IMR-90 (cell line): Measurements from ENCODE around the gene SLC25A24. TPM values are rescaled to one million over a fixed set of nuclear protein-coding genes. Genes with fewer than 3 reads are reported as not detected.
"Not testable (repeated sequence)": the region's sequence is repeated elsewhere in the genome, so short reads cannot be mapped to it uniquely, and the experiment has no call there.

Experiments
- ATAC-seq: fragments of 200-7000 bp; cut with Tn5 transposase; 2 replicates; pipeline ENCODE4 v1.9.1; 2020; ENCODE audit warnings: low read depth, mild to moderate bottlenecking, moderate library complexity
- BruUV-seq: library from RNA; stranded (reverse); fragments of 400-500 nt; replicated peaks from 2 replicates; lab custom pipeline; 2021; lab: Mats Ljungman, UMichigan
- CTCF ChIA-PET: fragments of 300-600 bp; formaldehyde crosslinking; extraction: SDS; loops from one replicate; lab custom pipeline; 2021; ENCODE audit warnings: antibody characterized with exemption; lab: Yijun Ruan, JAX
- POLR2A ChIA-PET: fragments of 300-600 bp; sonication (Branson Sonifier 250); formaldehyde crosslinking; loops from one replicate; lab custom pipeline; 2022; ENCODE audit warnings: antibody characterized with exemption; ENCODE audit not compliant: unreplicated experiment; lab: Charles Lee
- DNase-seq: peaks from one replicate; pipeline ENCODE4 v3.0.0; 2013
- H2AFZ ChIP-seq: replicated peaks from 2 replicates; pipeline ENCODE3; 2013; ENCODE audit warnings: low read length, mild to moderate bottlenecking; ENCODE audit not compliant: poor library complexity
- H2AK5ac ChIP-seq: 2 replicates; pipeline ENCODE4 v1.6.1; 2013; ENCODE audit warnings: low read depth, low read length, inconsistent platforms
- H2AK9ac ChIP-seq: replicated peaks from 2 replicates; pipeline ENCODE3; 2013; ENCODE audit warnings: mild to moderate bottlenecking, low read depth, low read length, moderate library complexity; ENCODE audit not compliant: poor library complexity
- H2BK120ac ChIP-seq: 2 replicates; pipeline ENCODE4 v1.6.1; 2013; ENCODE audit warnings: low read depth, low read length, inconsistent platforms
- H2BK15ac ChIP-seq: 3 replicates; pipeline ENCODE4 v1.6.1; 2013; ENCODE audit warnings: low read depth, low read length, inconsistent platforms
- H2BK20ac ChIP-seq: 2 replicates; pipeline ENCODE4 v1.6.1; 2013; ENCODE audit warnings: low read depth, mild to moderate bottlenecking, inconsistent platforms, low read length, moderate library complexity
- H2BK5ac ChIP-seq: 2 replicates; pipeline ENCODE4 v1.6.1; 2013; ENCODE audit warnings: mild to moderate bottlenecking, low read depth, low read length, inconsistent platforms; ENCODE audit not compliant: poor library complexity, severe bottlenecking
- H3K14ac ChIP-seq: replicated peaks from 2 replicates; pipeline ENCODE4 v1.6.1; 2013; ENCODE audit warnings: low read depth, low read length, inconsistent platforms
- H3K18ac ChIP-seq: 2 replicates; pipeline ENCODE4 v1.6.1; 2013; ENCODE audit warnings: low read depth, low read length, control low read depth
- H3K23ac ChIP-seq: 2 replicates; pipeline ENCODE4 v1.6.1; 2013; ENCODE audit warnings: low read depth, low read length, inconsistent platforms
- H3K27ac ChIP-seq: 2 replicates; pipeline ENCODE4 v1.5.1; 2013; ENCODE audit warnings: mild to moderate bottlenecking, control low read depth, low read length; ENCODE audit not compliant: insufficient read depth
- H3K27me3 ChIP-seq: 2 replicates; pipeline ENCODE4 v1.6.1; 2013; ENCODE audit warnings: low read length; ENCODE audit not compliant: control insufficient read depth, insufficient read depth
- H3K36me3 ChIP-seq: 2 replicates; pipeline ENCODE4 v1.6.1; 2013; ENCODE audit warnings: low read length, mixed read lengths; ENCODE audit not compliant: control insufficient read depth, insufficient read depth
- H3K4ac ChIP-seq: 2 replicates; pipeline ENCODE4 v1.6.1; 2013; ENCODE audit warnings: low read depth, low read length, inconsistent platforms
- H3K4me1 ChIP-seq: 2 replicates; pipeline ENCODE4 v1.6.1; 2013; ENCODE audit warnings: low read length, mixed read lengths; ENCODE audit not compliant: control insufficient read depth, insufficient read depth
- H3K4me2 ChIP-seq: 2 replicates; pipeline ENCODE4 v1.6.1; 2013; ENCODE audit warnings: low read depth, mild to moderate bottlenecking, control low read depth, low read length, moderate library complexity
- H3K4me3 ChIP-seq: 2 replicates; pipeline ENCODE4 v1.5.1; 2013; ENCODE audit warnings: low read depth, mild to moderate bottlenecking, control low read depth, low read length, moderate library complexity; ENCODE audit not compliant: insufficient read depth
- H3K56ac ChIP-seq: 2 replicates; pipeline ENCODE4 v1.6.1; 2013; ENCODE audit warnings: low read length, inconsistent platforms; ENCODE audit not compliant: insufficient read depth; ENCODE audit errors: extremely low read depth
- H3K79me1 ChIP-seq, 2 experiments: 2 replicates each; pipeline ENCODE4 v1.6.1; 2013; ENCODE audit warnings: low read length in 2 of 2, inconsistent platforms in 1 of 2, low read depth in 1 of 2
- H3K9ac ChIP-seq: 2 replicates; pipeline ENCODE4 v1.6.1; 2013; ENCODE audit warnings: low read depth, low read length, control low read depth
- H3K9me1 ChIP-seq: 2 replicates; pipeline ENCODE4 v1.6.1; 2013; ENCODE audit warnings: low read length, inconsistent platforms; ENCODE audit not compliant: insufficient read depth
- H3K9me3 ChIP-seq: 2 replicates; pipeline ENCODE4 v1.6.1; 2013; ENCODE audit warnings: low read length; ENCODE audit not compliant: control insufficient read depth, insufficient read depth
- H4K20me1 ChIP-seq: 2 replicates; pipeline ENCODE4 v1.6.1; 2013; ENCODE audit warnings: low read length, inconsistent platforms; ENCODE audit not compliant: insufficient read depth
- H4K5ac ChIP-seq: 2 replicates; pipeline ENCODE4 v1.6.1; 2013; ENCODE audit warnings: mild to moderate bottlenecking, low read depth, low read length, control low read depth
- H4K8ac ChIP-seq, 2 experiments: 2 replicates each; pipeline ENCODE4 v1.6.1; 2013; ENCODE audit warnings: low read depth in 2 of 2, low read length in 2 of 2, control low read depth in 1 of 2, inconsistent platforms in 1 of 2
- H4K91ac ChIP-seq: 2 replicates; pipeline ENCODE4 v1.6.1; 2013; ENCODE audit warnings: low read depth, low read length, inconsistent platforms; ENCODE audit not compliant: insufficient read depth
- CEBPB ChIP-seq: IDR thresholded peaks from 2 replicates; pipeline ENCODE4 v1.6.1; 2012; ENCODE audit warnings: low read depth, low read length, improper control_type of control experiment
- MAZ ChIP-seq: IDR thresholded peaks from 2 replicates; pipeline ENCODE4 v1.6.1; 2012; ENCODE audit warnings: low read depth, mild to moderate bottlenecking, low read length, improper control_type of control experiment, moderate library complexity, borderline replicate concordance
- MXI1 ChIP-seq: IDR thresholded peaks from 2 replicates; pipeline ENCODE4 v1.6.1; 2012; ENCODE audit warnings: low read depth, mild to moderate bottlenecking, low read length, moderate library complexity, borderline replicate concordance
- NFE2L2 ChIP-seq: fragments of 150-350 bp; IDR thresholded peaks from 2 replicates; pipeline ENCODE4 v1.6.1; 2016; ENCODE audit warnings: low read depth, mild to moderate bottlenecking, low read length
- RFX5 ChIP-seq: IDR thresholded peaks from 2 replicates; pipeline ENCODE4 v1.8.0; 2012; ENCODE audit warnings: low read depth, mild to moderate bottlenecking, low read length, moderate library complexity
- WGBS, 2 experiments: methylation state at CpG; one replicate each; pipeline versions ENCODE4 v1.1.5 to v1.1.7; 2013; ENCODE audit warnings: missing lambda C conversion rate in 2 of 2; ENCODE audit not compliant: insufficient read length in 1 of 2; ENCODE audit errors: extremely low coverage in 2 of 2; 5-methylcytosine and 5-hydroxymethylcytosine counted together
- dilution Hi-C: fragments of 300-500 bp; cut with HindIII; formaldehyde crosslinking; loops from one replicate; pipeline ENCODE4 v1.14.3; 2018; ENCODE audit warnings: low sequenced_read_pairs; ENCODE audit not compliant: unreplicated experiment
- in situ Hi-C: fragments of 300-500 bp; cut with MboI; formaldehyde crosslinking; loops from 3 replicates; pipeline ENCODE4 v1.14.3; 2019; ENCODE audit warnings: low sequenced_read_pairs, inconsistent platforms, mixed read lengths
- intact Hi-C: fragments of 100-400 bp; cut with micrococcal nuclease; formaldehyde crosslinking; loops from 2 replicates; pipeline ENCODE4 v1.10.0; 2022
- polyA plus RNA-seq, 3 experiments: library from polyadenylated mRNA; depleted of rRNA; stranded (reverse); fragments of >200 nt; gene quantifications; 2 replicates each; pipeline ENCODE4 v1.2.3, GENCODE V29; 2012; ENCODE audit warnings: low replicate concordance in 1 of 3
- total RNA-seq: library from RNA; depleted of rRNA; stranded (reverse); fragments of >200 nt; gene quantifications from 2 replicates; pipeline ENCODE4 v1.2.3, GENCODE V29; 2012
- TF ChIP-seq, protein P1 (sequence below): conservative IDR thresholded peaks from 2 replicates; pipeline ENCODE4 v1.5.1; 2012; ENCODE audit warnings: mild to moderate bottlenecking, low read depth, low read length, improper control_type of control experiment

Gene SLC25A24
- total and polyA plus RNA-seq, 2 of the 4 experiments (the other 2 are of a cell fraction) = 19.4 to 20.4 TPM

DNA sequence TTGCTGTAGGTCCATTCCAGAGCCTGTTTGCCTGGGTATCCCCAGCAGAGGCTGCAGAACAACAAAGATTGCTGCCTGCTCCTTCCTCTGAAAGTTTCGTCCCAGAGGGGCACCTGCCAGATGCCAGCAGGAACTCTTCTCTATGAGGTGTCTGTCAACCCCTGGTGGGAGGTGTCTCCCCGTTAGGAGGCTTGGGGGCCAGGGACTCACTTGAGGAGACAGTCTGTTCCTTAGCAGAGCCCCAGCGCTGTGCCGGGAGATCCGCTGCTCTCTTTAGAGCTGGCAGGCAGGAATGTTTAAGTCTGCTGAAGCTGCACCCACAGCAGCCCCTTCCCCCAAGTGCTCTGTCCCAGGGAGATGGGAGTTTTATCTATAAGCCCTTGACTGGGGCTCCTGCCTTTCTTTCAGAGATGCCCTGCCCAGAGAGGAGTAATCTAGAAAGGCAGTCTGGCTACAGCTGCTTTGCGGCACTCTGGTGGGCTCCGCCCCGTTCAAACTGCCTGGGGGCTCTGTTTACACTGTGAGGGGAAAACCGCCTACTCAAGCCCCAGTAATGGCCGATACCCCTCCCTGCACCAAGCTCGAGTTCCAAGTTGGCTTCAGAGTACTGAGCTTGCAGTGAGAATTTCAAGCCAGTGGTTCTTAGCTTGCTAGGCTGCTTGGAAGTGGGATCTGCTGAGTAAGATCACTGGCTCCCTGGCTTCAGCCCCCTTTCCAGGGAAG lies 8.7 kb upstream of the SLC25A24 start:
- WGBS, 2 experiments = no CpG with 5 or more reads among the region's 11 CpGs
- H2AFZ ChIP-seq = peak overlapping the region; percentile 14
- intact Hi-C loops = loop anchor here (10.0 kb wide), 1 partner anchor 424 kb away; no protein-coding TSS in a partner anchor
- H4K91ac ChIP-seq = no peak overlapping the region
- H3K4me2 ChIP-seq = no peak overlapping the region
- H3K9me3 ChIP-seq = no peaks in the 10 kb centered on the region
- H2AK5ac ChIP-seq = no peak overlapping the region
- no peak overlapping the region for H3K4me3 ChIP-seq
- ATAC-seq = 0 out of 2 replicates have a peak, but pooled peaks have one; percentile 29
- H3K9ac ChIP-seq = no peak overlapping the region
- H4K20me1 ChIP-seq = no peaks in the 10 kb centered on the region
- no peak overlapping the region for H3K18ac ChIP-seq
- H4K8ac ChIP-seq = no peak overlapping the region
- no peak overlapping the region for H3K14ac ChIP-seq
- no TSS peak for BruUV-seq
- H3K9me1 ChIP-seq = no peaks in the 10 kb centered on the region
- H3K27me3 ChIP-seq = peaks cover 19% of the 10 kb centered on the region
- no peaks in the 10 kb centered on the region for H3K4me1 ChIP-seq
- no peak overlapping the region for H2BK5ac ChIP-seq
- no peak overlapping the region for H2AK9ac ChIP-seq
- in situ Hi-C loops = no loop called here
- H2BK15ac ChIP-seq = no peak overlapping the region
- no peak overlapping the region for H3K23ac ChIP-seq
- H2BK20ac ChIP-seq = no peak overlapping the region
- H3K4ac ChIP-seq = no peak overlapping the region
- H3K27ac ChIP-seq = no peak overlapping the region
- DNase-seq = no peak
- TF ChIP-seq, protein P1, sequence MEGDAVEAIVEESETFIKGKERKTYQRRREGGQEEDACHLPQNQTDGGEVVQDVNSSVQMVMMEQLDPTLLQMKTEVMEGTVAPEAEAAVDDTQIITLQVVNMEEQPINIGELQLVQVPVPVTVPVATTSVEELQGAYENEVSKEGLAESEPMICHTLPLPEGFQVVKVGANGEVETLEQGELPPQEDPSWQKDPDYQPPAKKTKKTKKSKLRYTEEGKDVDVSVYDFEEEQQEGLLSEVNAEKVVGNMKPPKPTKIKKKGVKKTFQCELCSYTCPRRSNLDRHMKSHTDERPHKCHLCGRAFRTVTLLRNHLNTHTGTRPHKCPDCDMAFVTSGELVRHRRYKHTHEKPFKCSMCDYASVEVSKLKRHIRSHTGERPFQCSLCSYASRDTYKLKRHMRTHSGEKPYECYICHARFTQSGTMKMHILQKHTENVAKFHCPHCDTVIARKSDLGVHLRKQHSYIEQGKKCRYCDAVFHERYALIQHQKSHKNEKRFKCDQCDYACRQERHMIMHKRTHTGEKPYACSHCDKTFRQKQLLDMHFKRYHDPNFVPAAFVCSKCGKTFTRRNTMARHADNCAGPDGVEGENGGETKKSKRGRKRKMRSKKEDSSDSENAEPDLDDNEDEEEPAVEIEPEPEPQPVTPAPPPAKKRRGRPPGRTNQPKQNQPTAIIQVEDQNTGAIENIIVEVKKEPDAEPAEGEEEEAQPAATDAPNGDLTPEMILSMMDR = no peak
- no peak for TF ChIP-seq NFE2L2
- TF ChIP-seq RFX5 = no peak
- no peak for TF ChIP-seq CEBPB
- TF ChIP-seq MAZ = no peak
- TF ChIP-seq MXI1 = no peak
- H3K56ac ChIP-seq = no peak overlapping the region
- H3K36me3 ChIP-seq = no peaks in the 10 kb centered on the region
- ChIA-PET CTCF (no interaction called here), POLR2A (no interaction called here)
- no peak overlapping the region for H2BK120ac ChIP-seq
- dilution Hi-C loops = no loop called here
- H4K5ac ChIP-seq = no peak overlapping the region
- H3K79me1 ChIP-seq = no peaks in the 10 kb centered on the region

DNA sequence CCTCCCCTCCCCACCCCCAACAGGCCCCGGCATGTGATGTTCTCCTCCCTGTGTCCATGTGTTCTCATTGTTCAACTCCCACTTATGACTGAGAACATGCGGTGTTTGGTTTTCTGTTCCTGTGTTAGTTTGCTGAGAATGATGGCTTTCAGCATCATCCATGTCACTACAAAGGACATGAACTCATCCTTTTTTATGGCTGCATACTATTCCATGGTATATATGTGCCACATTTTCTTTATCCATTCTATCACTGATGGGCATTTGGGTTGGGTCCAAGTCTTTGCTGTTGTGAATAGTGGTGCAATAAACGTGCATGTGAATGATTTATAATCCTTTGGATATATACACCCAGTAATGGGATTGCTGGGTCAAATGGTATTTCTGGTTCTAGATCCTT lies 3.4 kb upstream of the SLC25A24 start:
- H3K36me3 ChIP-seq, H3K27me3 ChIP-seq, H2AFZ ChIP-seq, H3K14ac ChIP-seq, H2BK20ac ChIP-seq, H3K4me2 ChIP-seq, H4K20me1 ChIP-seq, in situ Hi-C loops, CTCF ChIA-PET, dilution Hi-C loops, H3K18ac ChIP-seq, H3K4me3 ChIP-seq, H4K8ac ChIP-seq, H2AK5ac ChIP-seq, H3K9me1 ChIP-seq, H4K5ac ChIP-seq, H3K27ac ChIP-seq, H2BK15ac ChIP-seq, H3K9me3 ChIP-seq, ATAC-seq, H3K56ac ChIP-seq, H3K4ac ChIP-seq, H3K23ac ChIP-seq, BruUV-seq, H3K4me1 ChIP-seq, H2BK5ac ChIP-seq, H4K91ac ChIP-seq, H2AK9ac ChIP-seq, DNase-seq, H2BK120ac ChIP-seq, POLR2A ChIA-PET, H3K9ac ChIP-seq: not testable (repeated sequence)
- no CpG with 5 or more reads among the region's 3 CpGs for WGBS, 2 experiments
- peaks cover 0 to 12% of the 10 kb centered on the region in 2 experiments; a peak in 2 of 4 replicates for H3K79me1 ChIP-seq
- intact Hi-C loops = loop anchor here (10.0 kb wide), 1 partner anchor 419 kb away; no protein-coding TSS in a partner anchor
